ENCODE results near the gene SLC38A1.

GRCh38 chr12:46265102-46265501 is 3.7 kb downstream of the SLC38A1 start:
- TF ChIP-seq CTCF (IDR thresholded peaks at IDR 0.05): no peak
- TF ChIP-seq POLR2A (IDR thresholded peaks at IDR 0.05): no peak
